K562 (cell line): ENCODE measurements around the gene NDN. TPM values are rescaled to one million over a fixed set of nuclear protein-coding genes. Genes with fewer than 3 reads are reported as not detected.

Experiments used
- ATAC-seq: fragments of 200-7000 bp; cut with Tn5 transposase; 3 replicates; pipeline ENCODE4 v1.9.1; 2020; ENCODE audit warnings: moderate library complexity
- BruUV-seq: library from RNA; stranded (reverse); fragments of 400-500 nt; replicated peaks from 2 replicates; lab custom pipeline; 2021; lab: Mats Ljungman, UMichigan
- CTCF ChIA-PET: fragments of 300-600 bp; formaldehyde crosslinking; extraction: SDS; loops from one replicate; lab custom pipeline; 2021; ENCODE audit warnings: low intra/inter-chr PET ratio; lab: Yijun Ruan, JAX
- POLR2A ChIA-PET: fragments of 300-600, 350-650 bp; sonication (Branson Sonifier 250); formaldehyde crosslinking; extraction: SDS; loops from one replicate; lab custom pipeline; 2021; ENCODE audit warnings: antibody characterized with exemption, inconsistent platforms; lab: Yijun Ruan, JAX
- DNase-seq, 4 experiments: peaks; one replicate each; pipeline versions ENCODE4 v3.0.0 to v3.0.0-alpha.2; 2011 to 2018; ENCODE audit warnings: low spot score in 3 of 4, mixed read lengths in 3 of 4; ENCODE audit errors: extremely low read depth in 1 of 4
- FAIRE-seq: peaks from 2 replicates; lab custom pipeline; 2011; peaks lifted over from hg19 to GRCh38; lab: Jason Lieb, UNC
- H2AFZ ChIP-seq: 2 replicates; pipeline ENCODE4 v1.6.0; 2011; ENCODE audit warnings: low read depth, low read length, control low read depth, inconsistent platforms
- H3K27ac ChIP-seq: fragments of 200-600 bp; 3 replicates; pipeline ENCODE4 v1.8.0; 2011; ENCODE audit warnings: low read depth, mild to moderate bottlenecking, control low read depth, inconsistent platforms, low read length, moderate library complexity, mixed read lengths; ENCODE audit errors: extremely low read depth
- H3K27me3 ChIP-seq, 2 experiments: fragments of 300-600 bp in 1 of 2; 2 replicates in 1 of 2; 3 replicates in 1 of 2; pipeline versions ENCODE4 v1.6.0 to v1.8.0; 2011; ENCODE audit warnings: inconsistent platforms in 2 of 2, low read length in 2 of 2, mild to moderate bottlenecking in 1 of 2, mixed read lengths in 1 of 2, moderate library complexity in 1 of 2; ENCODE audit not compliant: control insufficient read depth in 2 of 2, insufficient read depth in 2 of 2
- H3K36me3 ChIP-seq: fragments of 300-600 bp; 3 replicates; pipeline ENCODE4 v1.8.0; 2011; ENCODE audit warnings: mild to moderate bottlenecking, low read length, inconsistent platforms; ENCODE audit not compliant: control insufficient read depth, insufficient read depth
- H3K4me1 ChIP-seq, 2 experiments: fragments of 200-600 bp in 1 of 2; replicated peaks in 1 of 2; 2 replicates in 1 of 2; 3 replicates in 1 of 2; pipeline versions ENCODE4 v1.5.1 to v1.8.0; 2011; ENCODE audit warnings: inconsistent platforms in 2 of 2, low read length in 2 of 2, mild to moderate bottlenecking in 1 of 2, mixed read lengths in 1 of 2, moderate library complexity in 1 of 2; ENCODE audit not compliant: control insufficient read depth in 2 of 2, insufficient read depth in 2 of 2
- H3K4me2 ChIP-seq: 2 replicates; pipeline ENCODE4 v1.6.1; 2011; ENCODE audit warnings: low read length, control low read depth, inconsistent platforms, mixed read lengths; ENCODE audit not compliant: insufficient read depth
- H3K4me3 ChIP-seq: fragments of 200-600 bp; sonication (generic), shearing (Covaris generic); 2 replicates; pipeline ENCODE4 v1.5.1; 2016; ENCODE audit warnings: control low read depth, inconsistent platforms
- H3K79me2 ChIP-seq: fragments of 200-600 bp; 3 replicates; pipeline ENCODE4 v1.8.0; 2011; ENCODE audit warnings: low read length, inconsistent platforms; ENCODE audit not compliant: control insufficient read depth, insufficient read depth
- H3K9ac ChIP-seq, 2 experiments: 2 replicates each; pipeline versions ENCODE4 v1.6.0 to v1.6.1; 2011; ENCODE audit warnings: low read depth in 2 of 2, low read length in 2 of 2, control low read depth in 1 of 2, inconsistent platforms in 1 of 2, mild to moderate bottlenecking in 1 of 2, mixed read lengths in 1 of 2; ENCODE audit not compliant: insufficient read depth in 1 of 2
- H3K9me1 ChIP-seq: one replicate; pipeline ENCODE4 v1.6.0; 2011; ENCODE audit warnings: inconsistent platforms, mild to moderate bottlenecking, low read length, moderate library complexity; ENCODE audit not compliant: control insufficient read depth, insufficient read depth
- H3K9me3 ChIP-seq: replicated peaks from 2 replicates; pipeline ENCODE4 v1.5.1; 2011; ENCODE audit warnings: low read depth, low read length, inconsistent platforms; ENCODE audit not compliant: control insufficient read depth, insufficient read depth
- H4K20me1 ChIP-seq: replicated peaks from 2 replicates; pipeline ENCODE4 v1.6.1; 2011; ENCODE audit warnings: low read length, inconsistent platforms, mixed read lengths; ENCODE audit not compliant: control insufficient read depth, insufficient read depth
- BACH1 ChIP-seq: fragments of 200-800 bp; sonication (Bioruptor generic); IDR thresholded peaks from 2 replicates; pipeline ENCODE4 v1.6.1; 2016; ENCODE audit warnings: missing genetic modification characterization, missing compliant biosample characterization
- BCOR ChIP-seq: fragments of 450-650 bp; IDR thresholded peaks from 2 replicates; pipeline ENCODE4 v1.6.1; 2016
- CEBPB ChIP-seq: fragments of 450-650 bp; IDR thresholded peaks from 2 replicates; pipeline ENCODE4 v1.6.1; 2016; ENCODE audit warnings: missing genetic modification characterization, missing compliant biosample characterization
- CEBPG ChIP-seq, 3 experiments: fragments of 200-800 bp in 1 of 3; sonication (Bioruptor generic) in 1 of 3; sonication (generic) in 1 of 3; formaldehyde crosslinking in 1 of 3; IDR thresholded peaks in 2 of 3; conservative IDR thresholded peaks in 1 of 3; 2 replicates each; pipeline versions ENCODE4 v1.6.1 to v1.8.0; 2016 to 2022; ENCODE audit warnings: missing compliant biosample characterization in 2 of 3, missing genetic modification characterization in 2 of 3, mild to moderate bottlenecking in 1 of 3, missing genetic modification reagents in 1 of 3
- ETV5 ChIP-seq: sonication (generic); formaldehyde crosslinking; IDR thresholded peaks from 2 replicates; pipeline ENCODE4 v1.4.0; 2020; ENCODE audit warnings: low read depth, mild to moderate bottlenecking, missing genetic modification reagents
- FOXK1 ChIP-seq: sonication (generic); formaldehyde crosslinking; IDR thresholded peaks from 2 replicates; pipeline ENCODE4 v1.8.0; 2022; ENCODE audit warnings: missing genetic modification reagents, mild to moderate bottlenecking, borderline replicate concordance
- HDGF ChIP-seq: fragments of 450-650 bp; IDR thresholded peaks from 2 replicates; pipeline ENCODE4 v1.6.1; 2016
- ILF3 ChIP-seq: fragments of 450-650 bp; IDR thresholded peaks from 2 replicates; pipeline ENCODE4 v1.6.1; 2018; ENCODE audit warnings: antibody characterized with exemption, mild to moderate bottlenecking, moderate library complexity, borderline replicate concordance
- IRF1 ChIP-seq: sonication (generic); formaldehyde crosslinking; IDR thresholded peaks from 2 replicates; pipeline ENCODE4 v1.8.0; 2022; ENCODE audit warnings: missing genetic modification reagents, mild to moderate bottlenecking, borderline replicate concordance
- SETDB1 ChIP-seq: IDR thresholded peaks from one replicate; pipeline ENCODE4 v1.6.1; 2012; ENCODE audit warnings: low read length, control low read depth, inconsistent platforms
- SNIP1 ChIP-seq: fragments of 450-650 bp; IDR thresholded peaks from 2 replicates; pipeline ENCODE4 v1.7.1; 2017; ENCODE audit warnings: low read depth, mild to moderate bottlenecking
- TEAD2 ChIP-seq: fragments of 450-650 bp; IDR thresholded peaks from 2 replicates; pipeline ENCODE4 v1.6.1; 2016; ENCODE audit warnings: missing genetic modification characterization, control low read depth, missing compliant biosample characterization
- YY1 ChIP-seq, 3 experiments: IDR thresholded peaks; 2 replicates each; pipeline ENCODE4 v1.6.1; 2011; ENCODE audit warnings: low read length in 2 of 3, mild to moderate bottlenecking in 2 of 3, moderate library complexity in 2 of 3, borderline replicate concordance in 1 of 3, control low read depth in 1 of 3, low read depth in 1 of 3; ENCODE audit not compliant: insufficient read depth in 3 of 3, insufficient replicate concordance in 2 of 3, control insufficient read depth in 1 of 3, insufficient read length in 1 of 3; ENCODE audit errors: extremely low read depth in 1 of 3
- ZNF12 ChIP-seq: sonication (generic); formaldehyde crosslinking; IDR thresholded peaks from 2 replicates; pipeline ENCODE4 v1.4.0; 2020; ENCODE audit warnings: mild to moderate bottlenecking, missing genetic modification reagents
- ZNF75A ChIP-seq: fragments of 450-650 bp; formaldehyde crosslinking; IDR thresholded peaks from 2 replicates; pipeline ENCODE4 v1.4.0; 2020; ENCODE audit warnings: mild to moderate bottlenecking
- WGBS: fragments of 100-300 bp; shearing (Covaris generic); methylation state at CpG from one replicate; pipeline ENCODE4 v1.1.6; 2016; ENCODE audit warnings: low coverage, mixed read lengths; ENCODE audit not compliant: insufficient coverage; ENCODE audit errors: missing lambda C conversion rate; 5-methylcytosine and 5-hydroxymethylcytosine counted together
- in situ Hi-C: fragments of 300-500 bp; cut with MboI; formaldehyde crosslinking; loops from 4 replicates; pipeline ENCODE4 v1.15.0; 2018; ENCODE audit warnings: inconsistent platforms, mixed read lengths
- intact Hi-C: fragments of 100-400 bp; cut with micrococcal nuclease; formaldehyde crosslinking; loops from 2 replicates; pipeline ENCODE4 v1.14.2; 2022
- polyA plus RNA-seq, 8 experiments: library from polyadenylated mRNA; depleted of rRNA in 4 of 8; stranded (reverse) in 5 of 8; unstranded in 3 of 8; fragments of >200 nt; fragmentation: Nextera tagmentation in 2 of 8; fragmentation: Illumina TruSeq in 1 of 8; extraction: Ambion mirVana in 2 of 8; extraction: Trizol in 1 of 8; gene quantifications; 2 replicates each; pipeline versions ENCODE4 v1.2.1 to v1.2.3, GENCODE V29; 2011 to 2014; ENCODE audit warnings: inconsistent platforms in 1 of 8, missing spikeins in 1 of 8
- total RNA-seq, 7 experiments: library from RNA; depleted of rRNA in 6 of 7; stranded (reverse); fragments of >200 nt in 6 of 7; fragmentation: Illumina TruSeq in 2 of 7; extraction: Trizol in 2 of 7; gene quantifications; 2 replicates each; pipeline versions ENCODE4 v1.2.1 to v1.2.3, GENCODE V29; 2011 to 2021; ENCODE audit warnings: low replicate concordance in 1 of 7
- TF ChIP-seq, protein P1 (sequence below), 2 experiments: fragments of 450-650 bp; IDR thresholded peaks; 2 replicates each; pipeline ENCODE4 v1.6.1; 2016

NDN gene
- total and polyA plus RNA-seq, 9 of the 15 experiments (the other 6 are each of a cell fraction or from before 2014, with no cell fraction given) = 0.52 to 5.7 (median 2.1) TPM

- ATAC-seq (no peak), FAIRE-seq (no peak), DNase-seq (no peak)
- Histone ChIP-seq H3K4me2 (no peak overlapping the region), H3K9ac (no peak overlapping the region), H3K9me1 (no peaks in the 10 kb centered on the region), H3K9me3 (no peaks in the 10 kb centered on the region), H3K4me3 (no peak overlapping the region), H3K79me2 (no peaks in the 10 kb centered on the region), H3K36me3 (no peaks in the 10 kb centered on the region), H3K27ac (no peak overlapping the region), H2AFZ (no peak overlapping the region), H3K27me3 (no peaks in the 10 kb centered on the region), H3K4me1 (no peaks in the 10 kb centered on the region), H4K20me1 (no peaks in the 10 kb centered on the region)
- POLR2A ChIA-PET = no interaction called here
- TF ChIP-seq ZNF12 (CRISPR knock-in tag) (no peak), FOXK1 (CRISPR knock-in tag) (no peak), SETDB1 (no peak), BCOR (no peak), ETV5 (CRISPR knock-in tag) (no peak), ILF3 (no peak), SNIP1 (no peak), HDGF (no peak), BACH1 (tag) (no peak), CEBPB (tag) (peak; percentile 47; the same call in 1 of the 2 replicates), TEAD2 (no peak), YY1 (IDR thresholded peaks at IDR 0.05; ENCODE audit: borderline replicate concordance in 1 of 3, control insufficient read depth in 1 of 3, extremely low read depth in 1 of 3, insufficient read depth in 3 of 3, insufficient read length in 1 of 3, insufficient replicate concordance in 2 of 3, low read depth in 1 of 3, low read length in 2 of 3) (no peak), ZNF75A (CRISPR knock-in tag) (no peak), CEBPG (CRISPR knock-in tag; IDR thresholded peaks at IDR 0.05) (no peak), CEBPG (tag; conservative IDR thresholded peaks at IDR 0.05 in 1 of 2, IDR thresholded peaks at IDR 0.05 in 1 of 2) (peak in 1 of 2 experiments; percentile 55; a peak in 1 of 4 replicates), IRF1 (no peak)
- TF ChIP-seq, protein P1, sequence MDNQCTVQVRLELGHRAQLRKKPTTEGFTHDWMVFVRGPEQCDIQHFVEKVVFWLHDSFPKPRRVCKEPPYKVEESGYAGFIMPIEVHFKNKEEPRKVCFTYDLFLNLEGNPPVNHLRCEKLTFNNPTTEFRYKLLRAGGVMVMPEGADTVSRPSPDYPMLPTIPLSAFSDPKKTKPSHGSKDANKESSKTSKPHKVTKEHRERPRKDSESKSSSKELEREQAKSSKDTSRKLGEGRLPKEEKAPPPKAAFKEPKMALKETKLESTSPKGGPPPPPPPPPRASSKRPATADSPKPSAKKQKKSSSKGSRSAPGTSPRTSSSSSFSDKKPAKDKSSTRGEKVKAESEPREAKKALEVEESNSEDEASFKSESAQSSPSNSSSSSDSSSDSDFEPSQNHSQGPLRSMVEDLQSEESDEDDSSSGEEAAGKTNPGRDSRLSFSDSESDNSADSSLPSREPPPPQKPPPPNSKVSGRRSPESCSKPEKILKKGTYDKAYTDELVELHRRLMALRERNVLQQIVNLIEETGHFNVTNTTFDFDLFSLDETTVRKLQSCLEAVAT (IDR thresholded peaks at IDR 0.05) = no peak
- intact Hi-C loops = no loop called here
- WGBS = 0% methylated on average over 1 of the region's 1 CpG
- in situ Hi-C loops = no loop called here
- CTCF ChIA-PET = no interaction called here
- BruUV-seq = no TSS peak
These were observed 16.1 kb downstream of the NDN start for GRCh38 chr15:23670970-23671369.
